ENCODE data around the gene ANKRD39.

GRCh38 chr2:96844405-96844808, 13.4 kb downstream of the ANKRD39 start:
- TF ChIP-seq EZH2 (IDR thresholded peaks at IDR 0.05; ENCODE audit: low read depth, unreplicated experiment) = no peak
- no peak for TF ChIP-seq STAT1 (IDR thresholded peaks at IDR 0.05; ENCODE audit: unreplicated experiment)
- TF ChIP-seq ZNF114 (CRISPR knock-in tag; IDR thresholded peaks at IDR 0.05) = no peak
- TF ChIP-seq, protein P1, sequence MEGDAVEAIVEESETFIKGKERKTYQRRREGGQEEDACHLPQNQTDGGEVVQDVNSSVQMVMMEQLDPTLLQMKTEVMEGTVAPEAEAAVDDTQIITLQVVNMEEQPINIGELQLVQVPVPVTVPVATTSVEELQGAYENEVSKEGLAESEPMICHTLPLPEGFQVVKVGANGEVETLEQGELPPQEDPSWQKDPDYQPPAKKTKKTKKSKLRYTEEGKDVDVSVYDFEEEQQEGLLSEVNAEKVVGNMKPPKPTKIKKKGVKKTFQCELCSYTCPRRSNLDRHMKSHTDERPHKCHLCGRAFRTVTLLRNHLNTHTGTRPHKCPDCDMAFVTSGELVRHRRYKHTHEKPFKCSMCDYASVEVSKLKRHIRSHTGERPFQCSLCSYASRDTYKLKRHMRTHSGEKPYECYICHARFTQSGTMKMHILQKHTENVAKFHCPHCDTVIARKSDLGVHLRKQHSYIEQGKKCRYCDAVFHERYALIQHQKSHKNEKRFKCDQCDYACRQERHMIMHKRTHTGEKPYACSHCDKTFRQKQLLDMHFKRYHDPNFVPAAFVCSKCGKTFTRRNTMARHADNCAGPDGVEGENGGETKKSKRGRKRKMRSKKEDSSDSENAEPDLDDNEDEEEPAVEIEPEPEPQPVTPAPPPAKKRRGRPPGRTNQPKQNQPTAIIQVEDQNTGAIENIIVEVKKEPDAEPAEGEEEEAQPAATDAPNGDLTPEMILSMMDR (conservative IDR thresholded peaks at IDR 0.05; ENCODE audit: low read depth in 2 of 2) = no peak
- TF ChIP-seq EZH2phosphoT487 (IDR thresholded peaks at IDR 0.05; ENCODE audit: unreplicated experiment) = no peak
- TF ChIP-seq POLR2AphosphoS5 (IDR thresholded peaks at IDR 0.05; ENCODE audit: low read depth) = no peak
- no peak for TF ChIP-seq ETS1 (IDR thresholded peaks at IDR 0.05)
- TF ChIP-seq REST (IDR thresholded peaks at IDR 0.05; ENCODE audit: unreplicated experiment) = no peak

All from GM23338 (cell line).